Measurements from ENCODE around the gene DAB1.

Gene DAB1

DNA sequence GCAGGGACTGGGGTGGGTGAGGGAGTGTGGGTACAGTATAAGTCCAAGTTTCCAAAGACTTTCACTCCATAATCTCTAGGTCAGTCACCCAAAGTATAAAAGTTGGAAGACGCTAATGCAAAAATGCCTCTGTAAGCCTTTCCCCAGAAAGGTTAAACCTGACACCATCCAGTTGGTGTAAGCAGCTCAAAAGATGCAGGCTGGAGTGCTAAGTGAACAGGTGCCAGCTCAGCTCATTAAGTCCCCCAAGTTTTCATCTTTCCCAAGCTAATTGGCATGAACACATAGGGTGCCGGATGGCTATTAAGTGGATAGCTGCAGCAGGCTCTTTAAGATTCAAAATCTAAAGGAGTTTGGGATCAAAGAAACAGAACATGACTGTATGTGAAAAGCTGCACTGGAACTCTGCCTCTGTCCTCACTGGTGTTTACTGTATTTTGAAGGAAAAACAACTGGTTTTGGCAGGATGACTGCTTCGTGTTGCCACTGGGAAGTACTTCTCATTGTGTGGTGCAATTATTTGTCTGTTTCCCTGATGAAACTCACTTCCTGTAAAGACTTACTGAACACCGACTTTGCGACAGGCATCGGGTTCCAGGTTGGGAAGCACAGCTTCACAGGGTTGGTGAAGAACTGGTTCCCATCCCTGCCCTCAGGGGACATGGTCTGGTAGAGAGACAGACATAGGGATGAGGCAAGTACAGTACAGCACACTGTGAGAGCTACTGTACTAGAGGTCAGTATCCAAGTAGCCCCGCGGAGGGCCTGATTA, 152.7 kb downstream of the DAB1 start:
- no peak for DNase-seq (ENCODE audit: low read depth)
- in situ Hi-C loops (cut with HindIII; ENCODE audit: low sequenced_read_pairs) = no loop called here
- H3K4me3 ChIP-seq (ENCODE audit: low read depth, low read length) = no peak overlapping the region
- TF ChIP-seq, protein P1, sequence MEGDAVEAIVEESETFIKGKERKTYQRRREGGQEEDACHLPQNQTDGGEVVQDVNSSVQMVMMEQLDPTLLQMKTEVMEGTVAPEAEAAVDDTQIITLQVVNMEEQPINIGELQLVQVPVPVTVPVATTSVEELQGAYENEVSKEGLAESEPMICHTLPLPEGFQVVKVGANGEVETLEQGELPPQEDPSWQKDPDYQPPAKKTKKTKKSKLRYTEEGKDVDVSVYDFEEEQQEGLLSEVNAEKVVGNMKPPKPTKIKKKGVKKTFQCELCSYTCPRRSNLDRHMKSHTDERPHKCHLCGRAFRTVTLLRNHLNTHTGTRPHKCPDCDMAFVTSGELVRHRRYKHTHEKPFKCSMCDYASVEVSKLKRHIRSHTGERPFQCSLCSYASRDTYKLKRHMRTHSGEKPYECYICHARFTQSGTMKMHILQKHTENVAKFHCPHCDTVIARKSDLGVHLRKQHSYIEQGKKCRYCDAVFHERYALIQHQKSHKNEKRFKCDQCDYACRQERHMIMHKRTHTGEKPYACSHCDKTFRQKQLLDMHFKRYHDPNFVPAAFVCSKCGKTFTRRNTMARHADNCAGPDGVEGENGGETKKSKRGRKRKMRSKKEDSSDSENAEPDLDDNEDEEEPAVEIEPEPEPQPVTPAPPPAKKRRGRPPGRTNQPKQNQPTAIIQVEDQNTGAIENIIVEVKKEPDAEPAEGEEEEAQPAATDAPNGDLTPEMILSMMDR (IDR thresholded peaks at IDR 0.05; ENCODE audit: low read depth, low read length, missing control alignments) = no peak

DNA sequence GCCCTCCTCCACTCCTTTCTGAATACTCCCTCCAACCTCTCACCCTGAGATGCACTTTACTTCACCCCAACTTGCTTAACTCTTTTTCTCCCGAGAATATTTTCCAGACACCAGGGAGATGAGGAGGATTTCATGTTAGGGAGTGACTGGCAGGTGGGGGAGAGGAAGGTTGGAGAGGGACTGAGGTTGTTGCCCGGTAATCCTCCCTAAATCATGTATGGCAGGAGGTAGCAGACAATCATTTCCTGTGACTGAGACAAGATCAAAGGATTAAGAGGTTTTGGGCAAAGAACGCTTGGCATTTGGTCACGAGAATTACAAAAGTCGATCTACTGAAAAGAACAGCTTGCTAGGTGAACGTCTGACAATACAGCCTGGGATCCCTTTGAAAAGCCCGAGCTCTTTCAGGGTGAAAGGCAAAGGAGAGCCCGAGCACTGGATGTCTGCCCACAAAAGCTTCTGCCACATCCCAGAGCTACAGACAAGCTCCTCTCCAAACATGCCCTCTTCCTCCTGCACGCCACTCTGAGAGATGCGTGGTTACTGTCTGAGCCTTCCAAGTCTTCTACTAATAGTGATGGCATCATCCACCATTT, 154.1 kb downstream of the DAB1 start:
- in situ Hi-C loops (cut with HindIII; ENCODE audit: low sequenced_read_pairs) = no loop called here
- no peak overlapping the region for H3K4me3 ChIP-seq (ENCODE audit: low read depth, low read length)
- no peak for DNase-seq (ENCODE audit: low read depth)
- TF ChIP-seq, protein P1 (IDR thresholded peaks at IDR 0.05; ENCODE audit: low read depth, low read length, missing control alignments) = no peak

DNA sequence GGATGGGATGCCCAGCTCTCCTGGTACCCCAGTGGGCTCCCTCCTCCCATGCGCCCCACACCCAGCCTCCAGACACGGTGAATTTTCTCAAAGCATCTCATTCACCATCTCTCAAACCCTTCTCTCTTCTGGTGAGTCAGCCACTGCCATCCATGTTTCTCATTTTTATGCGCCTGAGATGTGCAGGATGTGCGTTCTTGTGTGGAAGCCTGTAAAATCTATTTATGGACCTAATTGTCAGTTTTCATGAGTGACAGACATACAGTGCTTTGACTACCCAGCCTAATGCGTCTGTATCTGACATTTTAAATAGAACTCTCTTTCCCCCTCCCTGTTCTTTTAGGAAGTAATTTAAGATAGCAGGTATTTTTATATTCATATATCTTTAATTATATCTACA, 158.8 kb downstream of the DAB1 start:
- H3K4me3 ChIP-seq (ENCODE audit: low read depth, low read length) = no peak overlapping the region
- DNase-seq (ENCODE audit: low read depth) = no peak
- TF ChIP-seq, protein P1 (IDR thresholded peaks at IDR 0.05; ENCODE audit: low read depth, low read length, missing control alignments) = no peak
- in situ Hi-C loops (cut with HindIII; ENCODE audit: low sequenced_read_pairs) = no loop called here

DNA sequence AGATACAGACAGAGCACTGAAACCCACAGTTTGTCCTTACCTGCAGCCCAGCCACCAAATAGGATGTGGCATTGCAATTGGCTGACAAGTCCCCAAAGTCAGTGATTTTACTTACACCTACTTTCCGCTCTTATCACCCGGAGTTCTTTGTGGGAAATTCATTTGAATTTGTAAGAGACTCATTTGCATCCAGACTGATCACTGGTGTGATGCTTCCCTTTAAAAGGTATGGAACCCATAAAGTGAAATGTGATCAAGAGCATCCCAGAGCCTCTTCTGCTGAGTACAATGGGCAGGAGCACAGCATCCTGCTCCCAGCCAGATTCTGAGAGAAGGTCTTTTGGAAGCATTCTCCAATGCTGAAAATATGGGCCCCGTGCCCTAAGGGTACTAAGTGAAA, 161.4 kb downstream of the DAB1 start:
- no peak for DNase-seq (ENCODE audit: low read depth)
- TF ChIP-seq, protein P1 (IDR thresholded peaks at IDR 0.05; ENCODE audit: low read depth, low read length, missing control alignments) = no peak
- in situ Hi-C loops (cut with HindIII; ENCODE audit: low sequenced_read_pairs) = no loop called here
- no peak overlapping the region for H3K4me3 ChIP-seq (ENCODE audit: low read depth, low read length)

DNA sequence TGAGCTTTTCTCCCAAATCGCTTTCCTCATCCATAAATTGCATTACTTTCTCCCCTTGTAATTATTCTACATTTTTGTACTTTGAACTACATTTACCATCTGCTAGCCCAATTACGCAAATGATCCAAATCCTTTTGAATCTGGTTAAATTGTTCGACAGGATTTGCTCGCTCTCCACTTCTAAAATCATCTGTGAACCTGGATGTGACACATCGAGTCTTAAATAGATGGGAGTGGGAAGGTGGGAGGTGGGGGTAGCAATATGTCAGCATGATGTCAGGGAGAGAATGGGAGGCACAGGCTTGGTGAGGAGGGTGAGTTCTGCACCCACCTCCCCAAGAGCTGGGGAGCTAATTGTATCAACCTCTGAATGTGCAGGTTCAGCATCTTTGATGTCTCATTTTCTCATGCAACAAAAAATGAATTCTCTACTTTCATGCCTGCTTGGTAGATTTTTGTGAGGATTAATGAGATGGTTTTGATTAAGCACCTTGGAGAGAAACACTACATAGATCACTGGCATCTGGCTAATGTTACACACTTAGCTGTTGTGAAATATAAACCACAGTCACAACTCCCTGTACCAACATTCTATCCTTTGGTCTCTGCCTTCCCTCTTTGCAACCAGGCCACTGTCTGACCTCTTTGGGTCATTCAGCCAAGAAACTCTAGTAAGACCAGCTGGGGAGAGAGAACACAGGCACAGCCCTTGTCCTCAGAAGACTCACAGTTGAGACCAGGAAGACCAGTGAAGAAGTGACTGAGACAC, 165.1 kb downstream of the DAB1 start:
- DNase-seq (ENCODE audit: low read depth) = no peak
- TF ChIP-seq, protein P1 (IDR thresholded peaks at IDR 0.05; ENCODE audit: low read depth, low read length, missing control alignments) = no peak
- in situ Hi-C loops (cut with HindIII; ENCODE audit: low sequenced_read_pairs) = no loop called here
- no peak overlapping the region for H3K4me3 ChIP-seq (ENCODE audit: low read depth, low read length)

DNA sequence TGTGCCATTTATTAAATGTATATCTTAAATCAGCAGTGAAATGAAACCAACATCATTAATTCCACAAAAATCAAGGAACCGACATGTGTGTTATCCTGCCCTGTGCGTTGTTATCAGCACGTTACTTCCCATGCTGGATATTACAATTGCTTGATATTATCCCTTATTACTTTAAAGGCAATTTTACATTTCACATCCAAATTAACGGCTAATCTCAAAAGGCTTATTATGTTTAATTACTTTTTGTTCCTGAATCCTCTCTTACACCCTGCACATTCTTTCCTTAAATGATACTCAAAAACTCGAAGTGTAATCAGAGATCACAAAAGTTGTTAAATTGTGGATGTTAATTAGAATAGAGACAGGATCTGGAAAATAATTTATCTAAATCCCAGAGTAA, 167.9 kb downstream of the DAB1 start:
- TF ChIP-seq, protein P1 (IDR thresholded peaks at IDR 0.05; ENCODE audit: low read depth, low read length, missing control alignments) = no peak
- no peak overlapping the region for H3K4me3 ChIP-seq (ENCODE audit: low read depth, low read length)
- in situ Hi-C loops (cut with HindIII; ENCODE audit: low sequenced_read_pairs) = no loop called here
- DNase-seq (ENCODE audit: low read depth) = no peak
